ENCODE data around the gene ANKRD11.
"Not testable (repeated sequence)": the region's sequence is repeated elsewhere in the genome, so short reads cannot be mapped to it uniquely, and the experiment has no call there.

ANKRD11 gene

GRCh38 chr16:89299357-89300111 is 190.8 kb downstream of the ANKRD11 start:
- DNase-seq (ENCODE audit: low spot score), result not testable (repeated sequence)

DNA sequence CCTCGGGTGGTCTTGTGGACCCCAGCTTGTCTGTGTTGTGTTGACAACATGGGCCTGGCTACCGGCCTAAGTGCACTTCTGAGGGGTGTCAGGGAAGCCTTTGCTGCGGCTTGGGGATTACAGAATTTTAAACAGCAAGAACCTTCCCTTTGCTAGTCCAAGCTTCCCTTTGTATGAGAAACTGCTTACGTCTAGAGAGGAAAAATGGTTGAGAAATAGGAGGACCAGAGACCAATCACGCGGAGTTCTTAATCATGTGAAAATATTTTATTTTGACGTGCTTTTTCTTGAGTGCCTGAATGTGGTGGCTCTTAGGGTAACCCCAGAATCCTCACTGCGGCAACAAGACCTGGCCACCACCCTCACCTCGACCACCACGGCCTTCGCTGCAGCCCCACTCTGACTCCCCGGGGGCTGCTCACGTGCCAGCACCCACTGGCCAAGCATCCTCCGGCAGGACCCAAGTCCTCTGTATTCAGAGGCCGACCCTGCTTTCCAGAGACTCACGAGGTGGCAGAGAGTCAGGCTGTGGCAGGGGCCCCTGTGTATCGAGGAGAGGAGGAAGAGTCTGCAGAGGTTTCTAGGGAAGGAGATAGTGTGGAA is 191.6 kb downstream of the ANKRD11 start:
- no peak for DNase-seq (ENCODE audit: low spot score)

- no peak for DNase-seq (ENCODE audit: low spot score)
These were observed 192.3 kb downstream of the ANKRD11 start for GRCh38 chr16:89297910-89298545.

- no peak for DNase-seq (ENCODE audit: low spot score)
These were observed 193.0 kb downstream of the ANKRD11 start for GRCh38 chr16:89297156-89297874.

- DNase-seq (ENCODE audit: low spot score), result no peak
These were observed 194.4 kb downstream of the ANKRD11 start for GRCh38 chr16:89295915-89296314.

- no peak for DNase-seq (ENCODE audit: low spot score)
These were observed 195.1 kb downstream of the ANKRD11 start for GRCh38 chr16:89295071-89295900.

GRCh38 chr16:89294486-89294885 is 195.9 kb downstream of the ANKRD11 start:
- no peak for DNase-seq (ENCODE audit: low spot score)

DNA sequence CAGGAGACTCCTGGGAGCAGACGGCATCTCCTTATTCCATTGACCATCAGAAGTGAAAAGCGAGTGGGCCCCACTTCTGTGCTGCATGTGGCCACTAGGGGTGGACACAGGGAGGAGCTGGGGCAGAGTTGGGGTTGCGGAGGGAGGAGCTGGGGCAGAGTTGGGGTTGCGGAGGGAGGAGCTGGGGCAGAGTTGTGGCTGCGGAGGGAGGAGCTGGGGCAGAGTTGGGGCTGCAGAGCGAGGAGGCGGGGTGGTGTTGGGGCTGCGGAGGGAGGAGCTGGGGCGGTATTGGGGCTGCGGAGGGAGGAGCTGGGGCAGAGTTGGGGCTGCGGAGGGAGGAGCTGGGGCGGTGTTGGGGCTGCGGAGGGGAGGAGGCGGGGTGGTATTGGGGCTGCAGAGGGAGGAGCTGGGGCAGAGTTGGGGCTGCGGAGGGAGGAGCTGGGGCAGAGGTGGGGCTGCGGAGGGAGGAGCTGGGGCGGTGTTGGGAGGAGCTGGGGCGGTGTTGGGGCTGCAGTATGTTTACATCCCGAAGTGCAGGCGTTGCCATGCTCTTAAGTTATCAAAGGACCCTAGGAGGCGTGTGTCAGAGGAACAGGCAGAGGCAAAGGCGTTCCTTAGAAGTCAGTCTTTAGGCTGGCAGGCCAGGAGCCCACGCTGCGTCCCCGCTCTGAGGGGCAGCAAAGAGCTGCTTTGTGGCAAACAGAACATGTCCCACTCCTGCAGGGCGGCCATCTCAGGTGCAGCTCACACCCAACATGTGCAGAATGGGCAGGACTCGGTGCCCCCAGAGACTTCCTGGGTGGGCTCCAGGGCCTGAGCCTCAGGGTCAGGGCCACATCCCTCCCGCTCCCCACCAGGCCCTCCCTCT is 196.9 kb downstream of the ANKRD11 start:
- no peak for DNase-seq (ENCODE audit: low spot score)

DNA sequence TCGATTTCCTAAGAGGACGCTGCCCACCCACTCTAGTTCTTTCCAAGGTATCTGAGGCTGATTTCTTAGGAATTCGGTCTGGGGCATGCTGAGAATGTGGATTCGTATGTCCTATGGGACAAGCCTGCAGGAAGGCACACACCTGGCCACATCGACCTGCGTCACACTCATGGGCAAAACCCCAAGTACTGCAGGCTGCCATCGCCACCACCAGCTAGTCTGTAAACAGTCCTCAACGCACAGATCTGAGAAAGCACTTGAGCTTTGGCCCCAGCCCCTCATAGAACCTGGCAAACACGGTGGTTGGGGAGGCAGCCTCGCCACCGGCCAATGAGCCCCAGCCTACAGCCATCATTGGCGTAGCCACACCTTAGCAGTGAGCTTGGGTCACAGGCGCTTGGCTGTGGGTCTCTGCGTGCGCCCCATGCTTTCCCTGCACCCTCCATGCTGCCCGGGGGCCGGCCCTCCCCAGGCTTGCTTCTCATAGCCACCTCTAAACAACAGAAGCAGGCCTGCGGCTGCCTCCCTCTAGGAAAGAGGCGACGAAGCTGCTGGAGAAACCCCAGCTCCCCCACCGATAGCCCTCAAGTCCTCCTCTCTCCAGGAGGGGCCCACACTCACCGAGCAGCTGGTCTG is 197.8 kb downstream of the ANKRD11 start:
- DNase-seq (ENCODE audit: low spot score), result no peak

GRCh38 chr16:89291776-89292175 is 198.6 kb downstream of the ANKRD11 start:
- no peak for DNase-seq (ENCODE audit: low spot score)

- DNase-seq (ENCODE audit: low spot score), result no peak
These were observed 199.0 kb downstream of the ANKRD11 start for GRCh38 chr16:89291363-89291762.

- no peak for DNase-seq (ENCODE audit: low spot score)
These were observed 199.5 kb downstream of the ANKRD11 start for GRCh38 chr16:89290887-89291286.

DNA sequence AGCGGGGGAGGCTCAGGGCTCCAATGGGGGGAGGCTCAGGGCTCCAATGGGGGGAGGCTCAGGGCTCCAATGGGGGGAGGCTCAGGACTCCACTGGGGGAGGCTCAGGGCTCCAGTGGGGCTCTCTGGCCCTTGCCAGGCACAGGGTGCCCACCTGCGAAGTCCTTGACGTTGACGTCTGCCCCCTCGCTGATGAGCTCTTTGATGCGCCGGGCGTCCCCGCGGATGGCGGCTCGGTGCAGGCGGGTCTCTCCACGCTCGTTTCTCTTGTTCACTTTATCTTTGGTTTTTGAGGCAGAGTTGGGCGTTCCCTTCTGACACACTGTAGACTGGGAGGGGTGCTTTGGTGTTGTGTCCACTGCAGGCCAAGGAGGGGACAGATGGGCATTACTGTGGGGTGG is 199.9 kb downstream of the ANKRD11 start:
- DNase-seq (ENCODE audit: low spot score), result no peak

- DNase-seq (ENCODE audit: low spot score), result peak; percentile 73
These were observed 200.6 kb downstream of the ANKRD11 start for GRCh38 chr16:89289428-89290395.

- DNase-seq (ENCODE audit: low spot score), result no peak
These were observed 201.4 kb downstream of the ANKRD11 start for GRCh38 chr16:89288966-89289365.

GRCh38 chr16:89288577-89288844 is 201.8 kb downstream of the ANKRD11 start:
- DNase-seq (ENCODE audit: low spot score), result no peak

- DNase-seq (ENCODE audit: low spot score), result no peak
These were observed 202.4 kb downstream of the ANKRD11 start for GRCh38 chr16:89287777-89288576.

GRCh38 chr16:89286096-89286495 is 204.3 kb downstream of the ANKRD11 start:
- no peak for DNase-seq (ENCODE audit: low spot score)
